Lung (tissue), 12 donors: ENCODE data around the gene PI4K2A. TPM values are rescaled to one million over a fixed set of nuclear protein-coding genes. Genes with fewer than 3 reads are reported as not detected.
A peak's percentile ranks its signal among the peaks of the same experiment; 100 is the strongest.

ENCODE experiments used
- ATAC-seq: fragments of 200-7000 bp; cut with Tn5 transposase; one replicate; pipeline ENCODE4 v1.9.1; 2020; ENCODE audit warnings: moderate number of reproducible peaks; ENCODE audit not compliant: insufficient read depth, low FRiP score
- DNase-seq, 3 donors: peaks; one replicate each; pipeline ENCODE4 v3.0.0-alpha.2; 2013 to 2017
- H3K27ac ChIP-seq, 2 donors: one replicate each; pipeline ENCODE4 v1.5.1; 2013; ENCODE audit warnings: mild to moderate bottlenecking in 2 of 2, moderate library complexity in 2 of 2, control low read depth in 1 of 2, inconsistent platforms in 1 of 2, low read depth in 1 of 2, low read length in 1 of 2
- H3K27me3 ChIP-seq, 3 donors: one replicate each; pipeline ENCODE4 v1.5.1; 2013; ENCODE audit warnings: low read length in 2 of 3; ENCODE audit not compliant: control insufficient read depth in 3 of 3, insufficient read depth in 3 of 3
- H3K36me3 ChIP-seq, 4 donors: one replicate each; pipeline ENCODE4 v1.5.1; 2013; ENCODE audit warnings: low read length in 4 of 4, mild to moderate bottlenecking in 1 of 4, moderate library complexity in 1 of 4; ENCODE audit not compliant: control insufficient read depth in 4 of 4, insufficient read depth in 4 of 4
- H3K4me1 ChIP-seq, 5 donors: one replicate each; pipeline ENCODE4 v1.5.1; 2013; ENCODE audit warnings: low read length in 5 of 5, mild to moderate bottlenecking in 2 of 5, moderate library complexity in 1 of 5; ENCODE audit not compliant: control insufficient read depth in 5 of 5, insufficient read depth in 5 of 5
- H3K4me3 ChIP-seq: one replicate; pipeline ENCODE4 v1.5.1; 2013; ENCODE audit warnings: mild to moderate bottlenecking, control low read depth, moderate library complexity
- H3K9ac ChIP-seq, 2 donors: one replicate each; pipeline ENCODE4 v1.5.1; 2013; ENCODE audit warnings: low read length in 2 of 2, control low read depth in 1 of 2; ENCODE audit not compliant: insufficient read depth in 1 of 2
- H3K9me3 ChIP-seq, 4 donors: one replicate each; pipeline ENCODE4 v1.5.1; 2013; ENCODE audit warnings: low read length in 3 of 4, mild to moderate bottlenecking in 1 of 4, moderate library complexity in 1 of 4; ENCODE audit not compliant: control insufficient read depth in 4 of 4, insufficient read depth in 3 of 4
- CTCF ChIP-seq: IDR thresholded peaks from 2 replicates; pipeline ENCODE4 v1.5.1; 2012; ENCODE audit warnings: mild to moderate bottlenecking; ENCODE audit errors: control extremely low read depth, extremely low read depth
- WGBS, 2 donors: extraction: QIAGEN DNeasy Blood & Tissue Kit; methylation state at CpG; one replicate each; pipeline ENCODE4 v1.1.7; 2013; 5-methylcytosine and 5-hydroxymethylcytosine counted together
- polyA plus RNA-seq, 2 donors: library from polyadenylated mRNA; stranded (reverse); fragments of 200-250 nt; gene quantifications; one replicate each; pipeline ENCODE4 v1.2.1, GENCODE V29; 2013
- total RNA-seq, 2 donors: library from RNA; depleted of rRNA in 1 of 2; stranded (reverse); fragments of >200 nt in 1 of 2; gene quantifications; one replicate each; pipeline ENCODE4 v1.2.1, GENCODE V29; 2014 to 2021
- donor health status: control.
- donor health status: control.
- donor health status: Bipolar disorder and iron deficiency.
- donor health status: healthy.
- donor health status: DM: yes; HTN: yes; CAD: no.

Gene PI4K2A
- total and polyA plus RNA-seq, 4 donors, result 12.3 to 22.4 (median 14.8) TPM

GRCh38 chr10:97718178-97718577 lies 77.7 kb downstream of the PI4K2A start:
- ATAC-seq (no peak), DNase-seq (no peak)
- peak overlapping the region in 1 of 2 donors; percentile 83 for H3K27ac ChIP-seq
- no peaks in the 10 kb centered on the region for H3K27me3 ChIP-seq
- WGBS, 2 donors, result 55 to 60% methylated on average over 6 of the region's 6 CpGs
- H3K9me3 ChIP-seq, result no peaks in the 10 kb centered on the region
- no peak overlapping the region for H3K4me3 ChIP-seq
- peaks cover 0 to 18% (median 7%) of the 10 kb centered on the region in 5 donors for H3K4me1 ChIP-seq
- no peak for TF ChIP-seq CTCF
- peak overlapping the region in 1 of 2 donors; percentile 11 for H3K9ac ChIP-seq
- peaks cover 0 to 14% (median 0%) of the 10 kb centered on the region in 4 donors for H3K36me3 ChIP-seq

GRCh38 chr10:97718659-97719142 lies 78.2 kb downstream of the PI4K2A start:
- H3K4me1 ChIP-seq, result peaks cover 0 to 18% (median 6%) of the 10 kb centered on the region in 5 donors
- H3K4me3 ChIP-seq, result no peak overlapping the region
- DNase-seq (peak in 2 of 3 donors; percentile 23 to 68), ATAC-seq (peak; percentile 71)
- WGBS, 2 donors, result 34 to 47% methylated on average over 8 of the region's 8 CpGs
- TF ChIP-seq CTCF, result no peak
- H3K9ac ChIP-seq, result peak overlapping the region in 1 of 2 donors; percentile 11
- H3K27ac ChIP-seq, result peak overlapping the region in 1 of 2 donors; percentile 83
- peaks cover 0 to 14% (median 0%) of the 10 kb centered on the region in 4 donors for H3K36me3 ChIP-seq
- no peaks in the 10 kb centered on the region for H3K27me3 ChIP-seq
- no peaks in the 10 kb centered on the region for H3K9me3 ChIP-seq

- peaks cover 0 to 18% (median 6%) of the 10 kb centered on the region in 5 donors for H3K4me1 ChIP-seq
- H3K27me3 ChIP-seq, result no peaks in the 10 kb centered on the region
- WGBS, 2 donors, result 95% methylated on average over 2 of the region's 2 CpGs
- peaks cover 0 to 14% (median 0%) of the 10 kb centered on the region in 4 donors for H3K36me3 ChIP-seq
- H3K9me3 ChIP-seq, result no peaks in the 10 kb centered on the region
- peak overlapping the region in 1 of 2 donors; percentile 47 for H3K9ac ChIP-seq
- TF ChIP-seq CTCF, result no peak
- H3K27ac ChIP-seq, result peak overlapping the region in 1 of 2 donors; percentile 29
- no peak for ATAC-seq
- no peak for DNase-seq
- no peak overlapping the region for H3K4me3 ChIP-seq
Measured at GRCh38 chr10:97719602-97720001, 79.1 kb downstream of the PI4K2A start.
